ENCODE data around the gene LRRC8B. TPM values are rescaled to one million over a fixed set of nuclear protein-coding genes. Genes with fewer than 3 reads are reported as not detected.

Gene LRRC8B
- total RNA-seq, 1 experiment from 2014 or later: 24.2 TPM

GRCh38 chr1:89608984-89609725, 84.5 kb downstream of the LRRC8B start:
- DNase-seq (ENCODE audit: low spot score) (no peak), ATAC-seq (no peak)
- Mint-ChIP-seq H3K27me3 (ENCODE audit: low read depth) (no peaks in the 10 kb centered on the region), H3K9me3 (no peaks in the 10 kb centered on the region), H3K4me3 (no peak overlapping the region), H3K4me1 (peaks cover 8% of the 10 kb centered on the region), H3K36me3 (no peaks in the 10 kb centered on the region), H3K27ac (peak overlapping the region; percentile 78; the same call in 1 of the 2 replicates)
- POLR2A ChIA-PET: no interaction called here
- no peak for TF ChIP-seq CTCF (IDR thresholded peaks at IDR 0.05)
- TF ChIP-seq IRF2 (CRISPR knock-in tag; IDR thresholded peaks at IDR 0.05; ENCODE audit: borderline replicate concordance, low read depth): no peak
- no peak for TF ChIP-seq NFE2L1 (CRISPR knock-in tag; IDR thresholded peaks at IDR 0.05)
- no peak for TF ChIP-seq CBFB (CRISPR knock-in tag; IDR thresholded peaks at IDR 0.05; ENCODE audit: low read depth)
- no peak for TF ChIP-seq NR1H2 (CRISPR knock-in tag; IDR thresholded peaks at IDR 0.05)
- no peak for TF ChIP-seq NR2C2 (CRISPR knock-in tag; IDR thresholded peaks at IDR 0.05)
- TF ChIP-seq MXD4 (CRISPR knock-in tag; IDR thresholded peaks at IDR 0.05; ENCODE audit: borderline replicate concordance): no peak
- TF ChIP-seq, protein P1, sequence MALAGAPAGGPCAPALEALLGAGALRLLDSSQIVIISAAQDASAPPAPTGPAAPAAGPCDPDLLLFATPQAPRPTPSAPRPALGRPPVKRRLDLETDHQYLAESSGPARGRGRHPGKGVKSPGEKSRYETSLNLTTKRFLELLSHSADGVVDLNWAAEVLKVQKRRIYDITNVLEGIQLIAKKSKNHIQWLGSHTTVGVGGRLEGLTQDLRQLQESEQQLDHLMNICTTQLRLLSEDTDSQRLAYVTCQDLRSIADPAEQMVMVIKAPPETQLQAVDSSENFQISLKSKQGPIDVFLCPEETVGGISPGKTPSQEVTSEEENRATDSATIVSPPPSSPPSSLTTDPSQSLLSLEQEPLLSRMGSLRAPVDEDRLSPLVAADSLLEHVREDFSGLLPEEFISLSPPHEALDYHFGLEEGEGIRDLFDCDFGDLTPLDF (CRISPR knock-in tag; IDR thresholded peaks at IDR 0.05): no peak
- no peak for TF ChIP-seq FOXP1 (CRISPR knock-in tag; IDR thresholded peaks at IDR 0.05; ENCODE audit: borderline replicate concordance)
- TF ChIP-seq ATF2 (CRISPR knock-in tag; IDR thresholded peaks at IDR 0.05; ENCODE audit: borderline replicate concordance, low read depth): no peak
- TF ChIP-seq ZNF396 (CRISPR knock-in tag; IDR thresholded peaks at IDR 0.05; ENCODE audit: borderline replicate concordance): no peak
- TF ChIP-seq NFATC4 (CRISPR knock-in tag; IDR thresholded peaks at IDR 0.05): no peak
- TF ChIP-seq, protein P2, sequence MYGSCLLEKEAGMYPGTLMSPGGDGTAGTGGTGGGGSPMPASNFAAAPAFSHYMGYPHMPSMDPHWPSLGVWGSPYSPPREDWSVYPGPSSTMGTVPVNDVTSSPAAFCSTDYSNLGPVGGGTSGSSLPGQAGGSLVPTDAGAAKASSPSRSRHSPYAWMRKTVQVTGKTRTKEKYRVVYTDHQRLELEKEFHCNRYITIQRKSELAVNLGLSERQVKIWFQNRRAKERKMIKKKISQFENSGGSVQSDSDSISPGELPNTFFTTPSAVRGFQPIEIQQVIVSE (CRISPR knock-in tag; IDR thresholded peaks at IDR 0.05; ENCODE audit: borderline replicate concordance): no peak
- CTCF ChIA-PET: interaction anchor here (3.0 kb wide), 1 partner anchor 154 kb away, joined by 12 read pairs; no protein-coding TSS in a partner anchor

GRCh38 chr1:89609781-89610456, 85.3 kb downstream of the LRRC8B start:
- CTCF ChIA-PET: interaction anchor here (3.0 kb wide), 1 partner anchor 153 kb away, joined by 12 read pairs; no protein-coding TSS in a partner anchor
- peaks cover 8% of the 10 kb centered on the region for H3K4me1 Mint-ChIP-seq
- H3K9me3 Mint-ChIP-seq: no peaks in the 10 kb centered on the region
- no peak overlapping the region for H3K27ac Mint-ChIP-seq
- DNase-seq (ENCODE audit: low spot score) (no peak), ATAC-seq (peak; percentile 57)
- no peak overlapping the region for H3K4me3 Mint-ChIP-seq
- H3K27me3 Mint-ChIP-seq (ENCODE audit: low read depth): no peaks in the 10 kb centered on the region
- no peaks in the 10 kb centered on the region for H3K36me3 Mint-ChIP-seq
- POLR2A ChIA-PET: no interaction called here
- TF ChIP-seq NFYB (CRISPR knock-in tag; conservative IDR thresholded peaks at IDR 0.05; ENCODE audit: low read depth) (no peak), ERG (CRISPR knock-in tag; IDR thresholded peaks at IDR 0.05) (no peak), E2F5 (CRISPR knock-in tag; IDR thresholded peaks at IDR 0.05) (no peak), CREB1 (CRISPR knock-in tag; IDR thresholded peaks at IDR 0.05) (no peak), PRRX2 (CRISPR knock-in tag; IDR thresholded peaks at IDR 0.05) (no peak), USF1 (CRISPR knock-in tag; IDR thresholded peaks at IDR 0.05) (no peak), NFATC4 (CRISPR knock-in tag; IDR thresholded peaks at IDR 0.05) (no peak), TP53 (CRISPR knock-in tag; IDR thresholded peaks at IDR 0.05) (no peak), NR2C2 (CRISPR knock-in tag; IDR thresholded peaks at IDR 0.05) (no peak), ZNF121 (CRISPR knock-in tag; IDR thresholded peaks at IDR 0.05) (no peak)
- TF ChIP-seq, protein P3, sequence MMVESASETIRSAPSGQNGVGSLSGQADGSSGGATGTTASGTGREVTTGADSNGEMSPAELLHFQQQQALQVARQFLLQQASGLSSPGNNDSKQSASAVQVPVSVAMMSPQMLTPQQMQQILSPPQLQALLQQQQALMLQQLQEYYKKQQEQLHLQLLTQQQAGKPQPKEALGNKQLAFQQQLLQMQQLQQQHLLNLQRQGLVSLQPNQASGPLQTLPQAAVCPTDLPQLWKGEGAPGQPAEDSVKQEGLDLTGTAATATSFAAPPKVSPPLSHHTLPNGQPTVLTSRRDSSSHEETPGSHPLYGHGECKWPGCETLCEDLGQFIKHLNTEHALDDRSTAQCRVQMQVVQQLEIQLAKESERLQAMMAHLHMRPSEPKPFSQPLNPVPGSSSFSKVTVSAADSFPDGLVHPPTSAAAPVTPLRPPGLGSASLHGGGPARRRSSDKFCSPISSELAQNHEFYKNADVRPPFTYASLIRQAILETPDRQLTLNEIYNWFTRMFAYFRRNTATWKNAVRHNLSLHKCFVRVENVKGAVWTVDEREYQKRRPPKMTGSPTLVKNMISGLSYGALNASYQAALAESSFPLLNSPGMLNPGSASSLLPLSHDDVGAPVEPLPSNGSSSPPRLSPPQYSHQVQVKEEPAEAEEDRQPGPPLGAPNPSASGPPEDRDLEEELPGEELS (CRISPR knock-in tag; IDR thresholded peaks at IDR 0.05): no peak
- TF ChIP-seq, protein P1 (CRISPR knock-in tag; IDR thresholded peaks at IDR 0.05): no peak

All from WTC11 (cell line).